Thymus (tissue), 11 donors: ENCODE measurements around the gene CNOT6L. TPM values are rescaled to one million over a fixed set of nuclear protein-coding genes. Genes with fewer than 3 reads are reported as not detected.
"Not testable (repeated sequence)": the region's sequence is repeated elsewhere in the genome, so short reads cannot be mapped to it uniquely, and the experiment has no call there.

Experiments
- DNase-seq, 9 donors: peaks; one replicate each; pipeline ENCODE4 v3.0.0-alpha.2; 2013; ENCODE audit warnings: low spot score in 9 of 9, low read depth in 6 of 9, missing footprints in 1 of 9
- H3K27ac ChIP-seq, 2 donors: one replicate each; pipeline ENCODE4 v1.5.1; 2013; ENCODE audit warnings: control low read depth in 1 of 2, low read depth in 1 of 2, low read length in 1 of 2, mild to moderate bottlenecking in 1 of 2, moderate library complexity in 1 of 2
- H3K27me3 ChIP-seq, 2 donors: one replicate each; pipeline ENCODE4 v1.5.1; 2013; ENCODE audit warnings: low read length in 1 of 2; ENCODE audit not compliant: control insufficient read depth in 2 of 2, insufficient read depth in 1 of 2
- H3K36me3 ChIP-seq, 2 donors: one replicate each; pipeline ENCODE4 v1.5.1; 2013; ENCODE audit warnings: low read length in 1 of 2, mild to moderate bottlenecking in 1 of 2, moderate library complexity in 1 of 2; ENCODE audit not compliant: control insufficient read depth in 2 of 2, insufficient read depth in 2 of 2
- H3K4me1 ChIP-seq, 2 donors: one replicate each; pipeline ENCODE4 v1.5.1; 2013; ENCODE audit warnings: low read length in 2 of 2; ENCODE audit not compliant: control insufficient read depth in 2 of 2, insufficient read depth in 2 of 2
- H3K4me3 ChIP-seq, 2 donors: one replicate each; pipeline ENCODE4 v1.5.1; 2013; ENCODE audit warnings: low read length in 2 of 2, control low read depth in 1 of 2, mild to moderate bottlenecking in 1 of 2
- H3K9me3 ChIP-seq, 2 donors: one replicate each; pipeline ENCODE4 v1.5.1; 2013; ENCODE audit warnings: low read length in 1 of 2, mild to moderate bottlenecking in 1 of 2; ENCODE audit not compliant: control insufficient read depth in 2 of 2, insufficient read depth in 1 of 2
- WGBS: extraction: QIAGEN DNeasy Blood & Tissue Kit; methylation state at CpG from one replicate; pipeline ENCODE4 v1.1.7; 2013; 5-methylcytosine and 5-hydroxymethylcytosine counted together
- polyA plus RNA-seq: library from polyadenylated mRNA; stranded (reverse); fragments of 200-250 nt; gene quantifications from one replicate; pipeline ENCODE4 v1.2.3, GENCODE V29; 2013
- total RNA-seq: library from RNA; stranded (reverse); fragments of 120-200 nt; gene quantifications from one replicate; pipeline ENCODE4 v1.2.4, GENCODE V29; 2013
- donor health status: healthy.

CNOT6L gene
- total and polyA plus RNA-seq, 2 donors, result 28.4 to 39.4 TPM

- H3K36me3 ChIP-seq, DNase-seq, H3K9me3 ChIP-seq, H3K4me1 ChIP-seq, H3K27ac ChIP-seq, H3K27me3 ChIP-seq, H3K4me3 ChIP-seq: not testable (repeated sequence)
- over 99% methylated on average over 2 of the region's 2 CpGs for WGBS
Observed at GRCh38 chr4:77780762-77781161, 38.4 kb downstream of the CNOT6L start.

GRCh38 chr4:77777135-77777807 lies 41.9 kb downstream of the CNOT6L start:
- no peaks in the 10 kb centered on the region for H3K4me1 ChIP-seq
- no peak overlapping the region for H3K27ac ChIP-seq
- peaks cover 12 to 28% of the 10 kb centered on the region in 2 donors for H3K36me3 ChIP-seq
- no peaks in the 10 kb centered on the region for H3K9me3 ChIP-seq
- DNase-seq, result no peak
- H3K4me3 ChIP-seq, result no peak overlapping the region
- 36% methylated on average over 1 of the region's 1 CpG for WGBS
- H3K27me3 ChIP-seq, result no peaks in the 10 kb centered on the region

- no peak for DNase-seq
- H3K4me3 ChIP-seq, result no peak overlapping the region
- H3K36me3 ChIP-seq, result peaks cover 14 to 34% of the 10 kb centered on the region in 2 donors
- no peaks in the 10 kb centered on the region for H3K27me3 ChIP-seq
- H3K4me1 ChIP-seq, result no peaks in the 10 kb centered on the region
- no peak overlapping the region for H3K27ac ChIP-seq
- 96% methylated on average over 6 of the region's 6 CpGs for whole genome bisulfite sequencing
- H3K9me3 ChIP-seq, result no peaks in the 10 kb centered on the region
Observed at GRCh38 chr4:77776182-77777134, 42.7 kb downstream of the CNOT6L start.

GRCh38 chr4:77773101-77773500 lies 46.1 kb downstream of the CNOT6L start:
- Histone ChIP-seq H3K9me3 (no peaks in the 10 kb centered on the region), H3K4me1 (no peaks in the 10 kb centered on the region), H3K36me3 (peaks cover 14 to 48% of the 10 kb centered on the region in 2 donors), H3K27ac (no peak overlapping the region), H3K27me3 (no peaks in the 10 kb centered on the region), H3K4me3 (no peak overlapping the region)
- no peak for DNase-seq
- WGBS, result 99% methylated on average over 3 of the region's 3 CpGs

GRCh38 chr4:77771566-77771965 lies 47.6 kb downstream of the CNOT6L start:
- H3K36me3 ChIP-seq, result peaks cover 14 to 47% of the 10 kb centered on the region in 2 donors
- no peak for DNase-seq
- no peaks in the 10 kb centered on the region for H3K4me1 ChIP-seq
- no peak overlapping the region for H3K4me3 ChIP-seq
- no peaks in the 10 kb centered on the region for H3K9me3 ChIP-seq
- no peak overlapping the region for H3K27ac ChIP-seq
- H3K27me3 ChIP-seq, result no peaks in the 10 kb centered on the region

- DNase-seq, result no peak
- Histone ChIP-seq H3K4me1 (no peaks in the 10 kb centered on the region), H3K27ac (no peak overlapping the region), H3K4me3 (no peak overlapping the region), H3K27me3 (no peaks in the 10 kb centered on the region), H3K9me3 (peaks cover 0 to 2% of the 10 kb centered on the region in 2 donors), H3K36me3 (peaks cover 8 to 33% of the 10 kb centered on the region in 2 donors)
- WGBS, result 95% methylated on average over 1 of the region's 1 CpG
Observed at GRCh38 chr4:77765720-77766119, 53.4 kb downstream of the CNOT6L start.

GRCh38 chr4:77762531-77762930 lies 56.6 kb downstream of the CNOT6L start:
- Histone ChIP-seq H3K36me3 (peaks cover 14 to 44% of the 10 kb centered on the region in 2 donors), H3K27ac (no peak overlapping the region), H3K4me1 (no peaks in the 10 kb centered on the region), H3K27me3 (no peaks in the 10 kb centered on the region), H3K9me3 (peaks cover 0 to 2% of the 10 kb centered on the region in 2 donors), H3K4me3 (no peak overlapping the region)
- no peak for DNase-seq
- WGBS, result 100% methylated on average over 1 of the region's 1 CpG

- Histone ChIP-seq H3K4me1 (no peaks in the 10 kb centered on the region), H3K36me3 (peaks cover 14 to 44% of the 10 kb centered on the region in 2 donors), H3K9me3 (peaks cover 0 to 2% of the 10 kb centered on the region in 2 donors), H3K27ac (no peak overlapping the region), H3K27me3 (no peaks in the 10 kb centered on the region), H3K4me3 (no peak overlapping the region)
- no peak for DNase-seq
- WGBS, result 100% methylated on average over 1 of the region's 1 CpG
Observed at GRCh38 chr4:77761595-77761994, 57.6 kb downstream of the CNOT6L start.

- WGBS, result 100% methylated on average over 1 of the region's 1 CpG
- Histone ChIP-seq H3K27me3 (no peaks in the 10 kb centered on the region), H3K4me3 (no peak overlapping the region), H3K9me3 (peaks cover 0 to 2% of the 10 kb centered on the region in 2 donors), H3K4me1 (no peaks in the 10 kb centered on the region), H3K36me3 (peaks cover 11 to 44% of the 10 kb centered on the region in 2 donors), H3K27ac (no peak overlapping the region)
- DNase-seq, result no peak
Observed at GRCh38 chr4:77758804-77759203, 60.4 kb downstream of the CNOT6L start.
